M059J (cell line): ENCODE results near the gene PPIA. TPM values are rescaled to one million over a fixed set of nuclear protein-coding genes. Genes with fewer than 3 reads are reported as not detected.
"Not testable (repeated sequence)": the region's sequence is repeated elsewhere in the genome, so short reads cannot be mapped to it uniquely, and the experiment has no call there.

Source experiments
- DNase-seq: peaks from one replicate; pipeline ENCODE4 v3.0.0-alpha.2; 2012; ENCODE audit warnings: low read depth
- total RNA-seq: library from RNA; depleted of rRNA; stranded (reverse); fragments of >200 nt; shearing (Covaris generic); gene quantifications from 2 replicates; pipeline ENCODE4 v1.2.3, GENCODE V29; 2014

The PPIA gene
- total RNA-seq, 1 experiment from 2014 or later, result 5,216 TPM

DNA sequence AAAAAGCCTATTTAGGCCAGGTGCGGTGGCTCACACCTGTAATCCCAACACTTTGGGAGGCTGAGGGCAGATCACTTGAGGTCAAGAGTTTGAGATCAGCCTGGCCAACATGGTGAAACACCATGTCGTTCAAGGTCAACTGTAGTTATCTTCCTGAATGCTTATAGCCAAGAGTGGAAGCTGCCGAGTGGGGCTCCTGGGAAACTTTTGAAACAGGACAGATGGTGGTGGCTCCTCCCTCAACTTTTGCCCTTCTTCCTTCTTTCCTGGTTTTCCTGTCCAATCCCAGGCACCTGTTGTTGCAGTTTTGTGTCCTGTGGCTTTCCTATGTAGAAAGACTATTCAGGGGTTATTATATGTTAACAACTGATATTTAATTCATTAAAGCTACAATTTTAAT lies 8.7 kb upstream of the PPIA start:
- DNase-seq, result no peak

DNA sequence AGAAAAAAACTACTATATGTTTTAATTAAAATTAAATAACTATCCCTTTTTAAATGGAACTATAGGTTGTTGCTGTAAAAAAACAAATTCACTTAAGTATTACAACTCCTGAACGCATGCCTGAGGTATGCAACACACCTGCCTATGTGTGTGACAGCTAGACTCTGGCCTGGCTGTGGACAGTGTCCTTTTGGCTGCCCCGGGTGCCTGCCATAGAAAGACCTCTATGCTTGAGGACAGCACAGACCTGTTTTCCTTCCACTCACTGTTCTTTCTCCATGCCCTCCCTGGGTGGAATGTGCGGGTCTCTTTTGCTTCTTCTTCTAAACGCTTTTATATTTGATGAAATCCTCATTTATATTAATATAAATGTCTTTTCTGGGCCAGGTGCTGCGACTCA lies 6.5 kb upstream of the PPIA start:
- DNase-seq, result no peak

DNA sequence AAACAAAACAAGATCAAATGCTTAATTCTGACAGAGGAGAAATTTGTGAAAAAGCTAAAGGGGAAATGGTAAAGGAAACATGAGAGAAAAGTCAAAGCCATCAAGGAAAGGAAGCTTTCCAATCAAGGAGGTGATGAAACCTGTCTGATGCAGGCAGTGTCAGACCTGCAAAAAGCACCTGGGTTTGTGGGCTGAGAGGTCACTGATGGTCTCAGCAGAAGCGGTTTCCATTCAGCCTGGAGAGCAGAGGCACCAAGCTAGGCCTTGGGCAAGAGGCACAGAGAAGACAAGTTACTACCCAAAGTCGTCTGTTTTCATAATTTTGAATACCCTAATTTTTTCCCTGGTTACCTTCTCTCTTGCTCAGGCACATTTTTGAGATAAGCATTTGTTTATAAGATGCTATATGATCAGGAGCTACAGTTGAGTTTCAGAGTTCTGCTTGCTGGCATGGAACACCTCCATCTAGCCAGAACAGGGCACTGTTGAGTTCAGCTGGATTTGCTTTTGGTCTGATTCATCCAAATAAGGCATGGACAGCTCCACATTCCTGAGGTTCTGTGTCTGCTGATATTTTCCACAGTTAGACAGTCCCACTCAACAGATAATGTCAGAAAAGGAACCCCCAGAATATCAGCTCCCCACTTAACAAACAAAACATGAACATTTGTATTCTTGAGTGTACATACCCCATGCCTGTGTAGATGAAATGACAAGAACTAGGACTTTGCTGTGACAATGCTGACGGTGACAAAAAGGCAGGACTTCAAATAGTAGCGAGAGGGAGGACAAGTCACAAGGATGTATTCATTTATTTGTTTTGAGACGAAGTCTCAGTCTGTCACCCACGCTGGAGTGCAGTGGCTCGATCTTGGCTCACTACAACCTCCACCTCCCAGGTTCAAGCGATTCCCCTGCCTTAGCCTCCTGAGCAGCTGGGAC lies 4.9 kb upstream of the PPIA start:
- DNase-seq, result peak; percentile 70

DNA sequence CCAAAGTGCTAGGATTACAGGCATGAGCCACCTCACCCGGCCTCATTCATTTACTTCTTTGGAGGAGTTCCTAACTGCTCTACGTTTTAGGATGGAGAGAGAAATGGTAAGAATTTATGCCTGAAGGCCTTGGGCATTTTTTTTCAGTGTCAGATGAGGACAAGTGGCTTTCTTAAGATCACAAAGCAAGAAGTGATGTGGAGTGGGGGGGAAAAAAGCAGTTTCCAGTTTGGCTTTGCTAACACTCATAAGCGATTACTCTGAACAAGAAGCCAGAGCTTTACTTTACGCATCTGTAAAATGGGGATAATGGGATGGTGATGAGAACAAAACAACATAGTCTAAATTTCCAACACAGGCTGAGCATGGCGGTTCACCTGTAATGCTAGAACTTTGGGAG lies 2.6 kb upstream of the PPIA start:
- DNase-seq, result peak; percentile 95

DNA sequence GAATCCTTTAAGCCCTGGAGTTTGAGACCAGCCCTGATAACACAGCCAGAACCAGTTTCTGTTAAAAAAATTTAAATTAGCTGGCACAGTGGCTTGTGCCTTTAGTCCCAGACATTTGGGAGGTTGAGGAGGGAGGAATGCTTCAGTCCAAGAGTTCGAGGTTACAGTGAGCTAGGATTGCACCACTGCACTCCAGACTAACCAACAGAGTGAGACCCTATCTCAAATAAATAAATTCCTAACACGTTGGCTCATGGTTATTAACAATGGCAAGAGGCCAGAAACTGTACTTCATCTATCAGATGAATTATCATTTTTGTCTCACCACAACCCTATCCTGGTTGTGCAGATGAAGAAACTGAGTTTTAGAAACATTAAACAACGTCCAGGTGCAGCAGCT lies 2.1 kb upstream of the PPIA start:
- DNase-seq, result peak; percentile 46

DNA sequence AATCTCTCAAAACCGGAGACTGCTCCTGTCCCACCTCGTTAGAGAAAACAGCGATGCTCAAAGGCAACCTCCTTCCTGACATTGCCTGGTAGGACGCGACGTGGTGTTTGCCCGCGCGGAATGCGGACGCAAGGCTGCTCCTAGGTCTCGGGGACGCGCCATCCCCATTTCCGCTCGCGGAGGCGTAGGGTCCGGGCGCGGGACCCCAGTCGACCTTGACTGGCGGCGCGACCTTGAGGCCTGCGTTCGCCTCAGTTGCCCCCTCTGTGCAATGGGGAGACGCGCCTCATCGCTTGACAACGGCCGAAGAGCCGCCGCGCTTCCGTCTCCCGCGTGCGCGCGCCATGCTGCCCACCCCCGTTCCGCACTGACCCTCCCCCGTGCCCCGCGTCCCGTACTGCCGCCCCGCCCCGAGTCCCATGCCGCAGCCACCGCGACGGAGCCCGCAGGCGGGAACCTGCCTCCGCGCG lies 412 bp upstream of the PPIA start:
- DNase-seq, result peak; percentile 74

DNA sequence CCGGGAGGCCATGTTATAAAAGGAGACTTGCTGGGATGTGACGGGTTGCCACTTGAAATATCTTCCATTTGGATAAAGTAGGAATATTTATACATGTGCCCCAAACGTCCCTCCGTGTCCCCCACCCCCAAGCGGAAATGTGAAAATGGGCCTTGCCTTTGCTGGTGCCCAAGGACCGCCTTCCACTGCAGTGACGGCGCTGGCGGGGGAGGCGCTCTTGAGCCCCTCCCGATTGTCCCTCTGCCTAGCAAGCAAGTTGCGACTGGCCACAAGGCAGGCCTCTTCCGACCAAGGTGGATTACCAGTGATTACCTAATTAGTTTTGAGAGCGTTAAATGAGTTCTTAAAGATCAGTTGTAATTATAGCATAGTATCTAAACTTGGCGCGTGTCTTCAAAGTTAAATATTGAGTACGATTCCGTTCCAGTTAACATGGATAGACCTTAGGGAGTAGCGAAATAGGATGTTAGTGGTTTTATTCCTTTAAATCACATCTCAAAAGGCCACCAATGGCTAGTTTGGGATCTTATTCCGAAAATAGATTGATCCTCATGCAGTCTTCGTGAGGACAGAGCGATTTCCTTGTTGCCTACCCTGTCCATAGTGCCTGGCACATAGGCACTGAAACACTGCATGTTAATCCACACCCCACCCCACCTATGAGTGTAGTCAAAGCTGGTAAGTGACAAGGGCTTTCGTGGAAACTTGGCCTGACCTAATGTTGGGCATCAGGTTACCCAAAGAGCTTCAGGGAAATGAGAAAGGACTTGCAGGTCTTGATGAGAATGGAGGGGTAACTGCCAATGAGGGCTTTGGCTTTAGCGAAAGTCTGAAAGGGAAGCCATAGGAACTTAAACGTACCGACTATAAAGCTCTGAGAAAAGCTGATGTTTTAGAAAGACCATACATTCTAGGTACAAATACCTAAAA lies 1.1 kb downstream of the PPIA start:
- DNase-seq, result peak; percentile 85

DNA sequence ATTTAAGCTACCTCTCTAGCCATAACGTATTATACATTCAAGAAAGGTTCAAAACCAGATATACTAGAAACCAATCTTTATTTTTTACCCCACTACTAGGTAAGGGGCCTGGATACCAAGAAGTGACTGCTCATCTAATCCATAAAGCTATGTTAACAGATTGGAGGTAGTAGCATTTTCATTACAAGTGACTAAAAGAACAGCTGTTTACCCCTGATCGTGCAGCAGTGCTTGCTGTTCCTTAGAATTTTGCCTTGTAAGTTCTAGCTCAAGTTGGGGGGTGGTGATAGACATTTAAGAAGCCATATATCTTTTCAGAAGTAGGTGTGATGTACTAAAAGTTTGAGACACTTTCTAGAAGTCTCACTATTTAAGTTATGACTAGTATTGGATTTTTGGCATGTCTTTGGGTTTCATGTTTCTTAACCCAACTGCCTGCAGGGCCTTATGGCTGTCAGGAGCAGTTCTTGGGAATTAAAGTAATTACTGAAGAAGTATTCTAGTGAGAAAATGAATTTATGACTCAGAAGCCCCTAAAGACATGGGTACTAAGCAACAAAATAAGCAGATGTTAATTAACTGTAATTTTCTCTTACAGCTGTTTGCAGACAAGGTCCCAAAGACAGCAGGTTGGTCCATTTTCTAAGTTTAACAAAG lies 2.3 kb downstream of the PPIA start:
- peak; percentile 47 for DNase-seq

DNA sequence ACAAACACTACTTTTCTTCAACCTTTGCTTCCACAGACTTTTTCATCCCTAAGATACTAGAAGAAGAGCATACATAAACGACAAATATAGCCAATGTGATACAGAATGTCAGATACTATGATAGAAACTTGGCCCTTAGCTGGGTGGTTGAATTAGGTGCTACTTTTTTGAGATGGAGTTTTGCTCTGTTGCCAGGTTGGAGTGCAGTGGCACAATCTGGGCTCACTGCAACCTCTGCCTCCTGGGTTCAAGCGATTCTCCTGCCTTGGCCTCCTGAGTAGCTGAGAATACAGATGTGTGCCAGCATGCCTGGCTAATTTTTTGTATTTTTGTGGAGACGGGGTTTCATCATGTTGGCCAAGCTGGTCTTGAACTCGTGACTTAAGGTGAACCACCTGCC lies 3.5 kb downstream of the PPIA start:
- no peak for DNase-seq

DNA sequence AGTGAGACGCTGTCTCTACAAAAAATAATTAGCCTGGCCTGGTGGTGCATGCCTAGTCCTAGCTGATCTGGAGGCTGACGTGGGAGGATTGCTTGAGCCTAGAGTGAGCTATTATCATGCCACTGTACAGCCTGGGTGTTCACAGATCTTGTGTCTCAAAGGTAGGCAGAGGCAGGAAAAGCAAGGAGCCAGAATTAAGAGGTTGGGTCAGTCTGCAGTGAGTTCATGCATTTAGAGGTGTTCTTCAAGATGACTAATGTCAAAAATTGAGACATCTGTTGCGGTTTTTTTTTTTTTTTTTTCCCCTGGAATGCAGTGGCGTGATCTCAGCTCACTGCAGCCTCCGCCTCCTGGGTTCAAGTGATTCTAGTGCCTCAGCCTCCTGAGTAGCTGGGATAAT lies 5.4 kb downstream of the PPIA start:
- peak; percentile 60 for DNase-seq

DNA sequence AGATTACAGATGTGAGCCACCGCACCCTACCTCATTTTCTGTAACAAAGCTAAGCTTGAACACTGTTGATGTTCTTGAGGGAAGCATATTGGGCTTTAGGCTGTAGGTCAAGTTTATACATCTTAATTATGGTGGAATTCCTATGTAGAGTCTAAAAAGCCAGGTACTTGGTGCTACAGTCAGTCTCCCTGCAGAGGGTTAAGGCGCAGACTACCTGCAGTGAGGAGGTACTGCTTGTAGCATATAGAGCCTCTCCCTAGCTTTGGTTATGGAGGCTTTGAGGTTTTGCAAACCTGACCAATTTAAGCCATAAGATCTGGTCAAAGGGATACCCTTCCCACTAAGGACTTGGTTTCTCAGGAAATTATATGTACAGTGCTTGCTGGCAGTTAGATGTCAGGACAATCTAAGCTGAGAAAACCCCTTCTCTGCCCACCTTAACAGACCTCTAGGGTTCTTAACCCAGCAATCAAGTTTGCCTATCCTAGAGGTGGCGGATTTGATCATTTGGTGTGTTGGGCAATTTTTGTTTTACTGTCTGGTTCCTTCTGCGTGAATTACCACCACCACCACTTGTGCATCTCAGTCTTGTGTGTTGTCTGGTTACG lies 6.0 kb downstream of the PPIA start:
- DNase-seq, result no peak

DNA sequence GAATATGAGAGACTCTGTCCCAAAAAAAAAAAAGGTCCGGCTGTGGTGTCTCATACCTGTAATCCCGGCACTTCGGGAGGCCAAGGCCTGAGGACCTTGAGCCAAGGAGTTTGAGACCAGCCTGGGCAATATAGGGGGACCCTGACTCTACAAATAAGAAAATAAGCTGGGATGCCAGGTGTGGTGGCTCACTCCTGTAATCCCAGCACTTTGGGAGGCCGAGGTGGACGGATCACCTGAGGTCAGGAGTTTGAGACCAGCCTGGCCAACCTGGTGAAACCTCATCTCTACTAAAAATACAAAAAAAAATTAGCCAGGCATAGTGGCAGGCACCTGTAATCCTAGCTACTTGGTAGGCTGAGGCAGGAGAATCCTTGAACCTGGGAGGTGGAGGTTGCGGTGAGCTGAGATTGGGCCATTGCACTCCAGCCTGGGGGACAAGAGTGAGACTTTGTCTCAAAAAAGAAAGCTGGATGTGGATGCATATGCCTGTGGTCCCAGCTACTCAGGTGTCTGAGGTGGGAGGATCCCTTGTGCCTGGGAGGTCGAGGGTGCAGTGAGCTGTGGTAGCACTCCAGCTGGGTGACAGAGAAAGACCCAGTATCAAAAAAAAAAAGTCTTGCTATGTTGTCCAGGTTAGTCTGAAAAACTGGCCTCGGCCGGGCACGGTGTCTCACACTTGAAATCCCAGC lies 7.5 kb downstream of the PPIA start:
- not testable (repeated sequence) for DNase-seq

DNA sequence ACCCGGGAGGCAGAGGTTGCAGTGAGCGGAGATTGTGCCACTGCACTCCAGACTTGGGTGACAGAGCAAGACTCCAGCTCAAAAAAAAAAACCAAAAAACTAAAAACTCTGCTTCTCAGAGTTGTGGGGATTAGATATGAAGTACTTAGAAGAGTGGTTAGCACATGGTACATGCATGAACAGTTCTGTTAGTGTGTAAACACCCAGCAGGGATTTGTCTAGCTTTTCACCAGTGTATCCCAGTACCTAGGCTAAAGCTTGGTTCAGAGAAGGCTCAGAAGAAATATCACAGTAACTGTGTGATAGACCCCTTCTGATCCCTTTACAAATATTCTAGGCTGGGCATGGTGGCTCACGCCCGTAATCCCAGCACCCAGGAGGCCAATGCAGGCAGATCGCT lies 9.5 kb downstream of the PPIA start:
- DNase-seq, result no peak

DNA sequence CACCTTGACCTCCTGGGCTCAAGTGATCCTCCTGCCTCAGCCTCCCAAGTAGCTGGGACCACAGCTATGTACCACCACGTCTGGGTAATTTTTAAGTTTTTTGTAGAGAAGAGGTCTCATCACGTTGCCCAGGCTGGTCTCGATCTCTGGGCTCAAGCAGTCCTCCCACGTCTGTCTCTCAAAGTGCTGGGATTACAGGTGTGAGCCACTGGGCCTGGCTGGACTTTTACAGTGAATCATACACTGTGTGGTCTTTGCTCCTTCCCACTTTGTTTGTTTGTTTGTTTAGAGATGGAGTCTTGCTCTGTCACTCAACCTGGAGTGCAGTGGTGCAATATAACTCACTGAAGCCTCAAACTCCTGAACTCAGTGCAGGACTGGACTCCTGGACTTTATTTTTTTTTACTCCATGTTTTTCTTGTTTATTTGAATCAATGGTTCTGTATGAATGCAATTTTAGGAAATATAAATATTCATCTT lies 12.5 kb downstream of the PPIA start:
- no peak for DNase-seq

DNA sequence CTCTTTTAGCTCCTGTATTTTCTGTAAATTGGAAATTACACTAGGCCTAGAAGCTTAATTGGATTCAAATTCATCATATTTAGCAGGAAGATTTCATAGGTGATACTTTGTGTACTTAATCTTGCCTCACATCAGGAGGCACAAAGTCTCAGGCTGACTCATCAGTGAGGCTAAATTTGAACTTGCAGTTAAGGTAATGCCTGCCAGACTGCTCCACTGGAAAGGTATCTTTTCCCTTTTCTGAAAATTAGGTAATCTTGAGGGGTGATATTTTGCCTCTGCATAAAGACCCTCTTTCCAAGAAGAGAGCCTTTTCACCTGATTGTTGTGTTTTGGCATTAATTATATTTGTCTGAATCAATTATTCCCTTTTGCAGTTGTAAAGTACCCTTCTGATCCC lies 14.6 kb downstream of the PPIA start:
- DNase-seq, result peak; percentile 59

DNA sequence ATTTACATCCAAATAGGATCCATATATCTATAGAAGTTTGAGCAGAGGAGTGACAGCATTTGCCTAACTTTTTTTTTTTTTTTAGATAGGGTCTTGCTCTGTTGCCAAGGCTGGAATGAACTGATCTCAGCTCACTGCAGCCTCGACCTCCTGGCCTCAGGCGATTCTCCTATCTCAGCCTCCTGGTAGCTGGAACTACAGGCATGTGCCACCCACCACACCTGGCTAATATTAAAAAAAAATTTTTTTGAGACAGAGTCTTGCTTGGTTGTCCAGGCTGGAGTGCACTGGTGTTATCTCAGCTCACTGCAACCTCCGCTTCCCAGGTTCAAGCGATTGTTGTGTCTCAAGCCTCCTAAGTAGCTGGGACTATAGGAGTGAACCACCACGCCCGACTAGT lies 15.1 kb downstream of the PPIA start:
- no peak for DNase-seq

DNA sequence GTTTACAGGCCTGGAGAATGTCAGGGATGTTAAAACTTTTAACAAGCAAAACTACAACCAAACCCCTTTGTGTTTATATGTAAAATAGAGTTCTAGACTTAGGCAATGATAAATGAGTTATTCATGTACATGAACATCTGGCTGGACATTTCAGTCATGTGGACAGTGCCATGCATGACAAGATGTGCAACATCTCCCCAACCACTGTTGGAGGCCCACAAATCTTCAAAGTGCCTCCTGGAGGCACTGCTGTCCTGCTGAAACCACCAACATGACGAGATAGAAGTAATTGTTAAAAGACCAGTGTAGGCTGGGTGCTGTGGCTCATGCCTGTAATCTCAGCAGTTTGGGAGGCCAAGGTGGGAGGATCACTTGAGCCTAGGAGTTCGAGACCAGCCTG lies 18.4 kb downstream of the PPIA start:
- DNase-seq, result no peak

DNA sequence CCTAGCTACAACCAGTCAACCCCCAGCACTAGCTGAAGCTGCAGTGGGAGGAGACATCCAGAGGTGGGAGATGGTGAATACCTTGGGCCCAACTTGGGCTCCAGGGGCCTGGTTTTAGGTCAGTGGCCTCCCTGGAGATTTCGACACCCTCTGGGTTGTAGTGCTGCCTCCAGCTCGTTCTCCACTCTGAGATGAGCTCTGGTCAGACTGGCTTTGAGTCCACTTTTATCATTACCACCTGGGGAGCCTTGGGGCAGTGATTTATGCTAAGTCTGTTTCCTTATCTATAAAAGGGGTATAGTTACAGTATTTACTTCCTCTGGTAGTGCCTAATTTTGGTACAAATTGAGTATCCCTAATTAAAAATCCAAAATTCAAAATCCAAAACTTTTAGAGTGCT lies 22.8 kb downstream of the PPIA start:
- no peak for DNase-seq

DNA sequence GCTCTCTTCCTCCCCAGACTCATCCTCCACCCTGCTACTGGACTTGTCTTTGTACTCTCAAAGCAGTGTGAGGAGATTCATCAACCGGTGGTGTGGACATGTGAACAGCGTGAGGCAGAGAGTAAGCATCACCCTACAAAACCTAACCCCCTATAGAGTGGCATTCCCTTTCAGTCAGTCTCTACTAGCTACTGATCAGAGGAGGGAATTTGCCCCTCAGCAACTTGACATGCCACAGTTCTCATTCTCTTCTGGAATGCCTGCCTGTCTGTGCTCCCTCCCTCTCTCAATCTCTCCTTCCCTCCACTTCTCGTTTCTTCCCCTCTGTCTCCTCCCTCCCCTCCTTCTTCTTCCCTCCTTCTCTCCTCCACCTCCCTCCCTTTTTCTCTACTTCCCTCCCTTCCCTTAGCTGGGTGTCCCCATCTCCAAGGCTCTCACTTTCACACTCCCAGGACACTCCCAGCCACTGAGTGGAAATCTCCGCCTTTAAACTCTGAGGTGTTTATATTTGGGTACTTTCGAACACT lies 26.8 kb downstream of the PPIA start:
- DNase-seq, result no peak

DNA sequence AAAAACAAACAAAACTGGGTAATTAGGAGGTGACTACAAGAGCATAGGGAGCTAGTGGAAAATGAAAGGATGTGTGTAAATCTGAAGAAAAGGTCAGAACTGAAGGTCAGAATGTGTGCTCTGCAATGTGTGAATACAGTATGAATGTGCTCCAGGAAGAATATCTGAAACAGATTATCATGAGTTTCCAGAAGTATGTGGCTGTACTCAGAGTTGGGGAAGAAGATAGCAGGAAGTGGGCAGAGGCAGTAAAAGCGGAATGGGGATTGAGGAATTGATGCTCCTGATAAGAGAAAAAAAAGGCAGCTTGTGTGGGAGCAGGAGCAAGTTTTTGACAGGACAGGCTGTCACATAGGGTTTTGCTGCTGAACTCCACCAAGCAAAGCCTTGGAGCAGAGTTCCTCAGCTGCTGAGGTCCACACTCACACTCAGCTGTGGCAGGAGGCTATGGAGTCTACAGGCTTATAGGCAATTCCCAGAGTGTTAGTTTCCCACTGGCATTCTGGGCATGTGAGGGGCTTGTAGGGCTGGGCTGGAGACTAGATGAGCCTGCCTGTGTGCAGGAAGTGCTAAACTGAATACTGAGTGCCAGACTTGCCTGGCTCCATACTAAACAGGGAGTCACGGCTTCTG lies 28.5 kb downstream of the PPIA start:
- peak; percentile 44 for DNase-seq
